ENCODE measurements around the gene THSD8. TPM values are rescaled to one million over a fixed set of nuclear protein-coding genes. Genes with fewer than 3 reads are reported as not detected.

Gene THSD8
- polyA plus RNA-seq, 1 donor from 2014 or later: not detected

DNA sequence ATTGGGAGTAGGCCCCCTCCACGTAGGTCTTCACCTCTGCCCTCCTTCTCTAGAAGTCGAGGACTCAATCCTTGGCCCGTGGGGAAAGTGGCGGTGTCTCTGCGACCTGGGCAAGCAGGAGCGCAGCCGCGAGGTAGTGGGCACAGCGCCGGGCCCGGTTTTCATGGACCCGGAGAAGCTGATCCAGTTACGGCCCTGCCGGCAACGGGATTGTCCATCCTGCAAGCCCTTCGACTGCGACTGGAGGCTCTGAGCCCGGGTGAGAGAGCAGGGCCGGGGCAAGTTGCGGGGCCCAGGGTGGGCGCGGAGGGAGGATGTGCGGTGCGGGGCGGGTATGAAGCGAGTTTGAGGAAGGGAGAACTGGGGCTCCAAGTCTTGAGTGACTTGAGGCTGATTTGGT lies 2.2 kb downstream of the THSD8 start:
- Histone ChIP-seq H3K79me2 (replicated peaks; ENCODE audit: insufficient read depth, low read length) (peaks cover 19% of the 10 kb centered on the region), H4K20me1 (ENCODE audit: insufficient read depth) (no peaks in the 10 kb centered on the region), H2AFZ (ENCODE audit: low read depth, low read length) (no peak overlapping the region), H3K27ac (ENCODE audit: low read length) (no peak overlapping the region), H3K27me3 (ENCODE audit: insufficient read depth, low read depth, low read length) (no peaks in the 10 kb centered on the region), H3K4me2 (ENCODE audit: low read length) (no peak overlapping the region), H3F3A (ENCODE audit: insufficient read depth, low read length, poor library complexity, severe bottlenecking) (no peaks in the 10 kb centered on the region), H3K9me3 (ENCODE audit: low read length) (no peaks in the 10 kb centered on the region), H3K4me3 (ENCODE audit: low read length) (no peak overlapping the region), H3K9me2 (ENCODE audit: insufficient read depth, low read length) (no peaks in the 10 kb centered on the region), H3K9ac (ENCODE audit: low read length) (no peak overlapping the region), H3K36me3 (ENCODE audit: insufficient read depth, low read length) (no peaks in the 10 kb centered on the region)
- TF ChIP-seq CTCF (IDR thresholded peaks at IDR 0.05; ENCODE audit: poor library complexity, severe bottlenecking): no peak
- no peak for TF ChIP-seq SMC3 (conservative IDR thresholded peaks at IDR 0.05; ENCODE audit: poor library complexity)
- no peak for TF ChIP-seq EZH2 (IDR thresholded peaks at IDR 0.05; ENCODE audit: borderline replicate concordance, insufficient read depth, low read length, poor library complexity, severe bottlenecking)
- no peak for TF ChIP-seq TAF1 (IDR thresholded peaks at IDR 0.05; ENCODE audit: low read depth)
- no peak for TF ChIP-seq POLR2AphosphoS5 (IDR thresholded peaks at IDR 0.05)
- no peak for TF ChIP-seq MXI1 (conservative IDR thresholded peaks at IDR 0.05; ENCODE audit: poor library complexity, severe bottlenecking)
- no peak for TF ChIP-seq EP300 (conservative IDR thresholded peaks at IDR 0.05; ENCODE audit: poor library complexity, severe bottlenecking)
- TF ChIP-seq, protein P1, sequence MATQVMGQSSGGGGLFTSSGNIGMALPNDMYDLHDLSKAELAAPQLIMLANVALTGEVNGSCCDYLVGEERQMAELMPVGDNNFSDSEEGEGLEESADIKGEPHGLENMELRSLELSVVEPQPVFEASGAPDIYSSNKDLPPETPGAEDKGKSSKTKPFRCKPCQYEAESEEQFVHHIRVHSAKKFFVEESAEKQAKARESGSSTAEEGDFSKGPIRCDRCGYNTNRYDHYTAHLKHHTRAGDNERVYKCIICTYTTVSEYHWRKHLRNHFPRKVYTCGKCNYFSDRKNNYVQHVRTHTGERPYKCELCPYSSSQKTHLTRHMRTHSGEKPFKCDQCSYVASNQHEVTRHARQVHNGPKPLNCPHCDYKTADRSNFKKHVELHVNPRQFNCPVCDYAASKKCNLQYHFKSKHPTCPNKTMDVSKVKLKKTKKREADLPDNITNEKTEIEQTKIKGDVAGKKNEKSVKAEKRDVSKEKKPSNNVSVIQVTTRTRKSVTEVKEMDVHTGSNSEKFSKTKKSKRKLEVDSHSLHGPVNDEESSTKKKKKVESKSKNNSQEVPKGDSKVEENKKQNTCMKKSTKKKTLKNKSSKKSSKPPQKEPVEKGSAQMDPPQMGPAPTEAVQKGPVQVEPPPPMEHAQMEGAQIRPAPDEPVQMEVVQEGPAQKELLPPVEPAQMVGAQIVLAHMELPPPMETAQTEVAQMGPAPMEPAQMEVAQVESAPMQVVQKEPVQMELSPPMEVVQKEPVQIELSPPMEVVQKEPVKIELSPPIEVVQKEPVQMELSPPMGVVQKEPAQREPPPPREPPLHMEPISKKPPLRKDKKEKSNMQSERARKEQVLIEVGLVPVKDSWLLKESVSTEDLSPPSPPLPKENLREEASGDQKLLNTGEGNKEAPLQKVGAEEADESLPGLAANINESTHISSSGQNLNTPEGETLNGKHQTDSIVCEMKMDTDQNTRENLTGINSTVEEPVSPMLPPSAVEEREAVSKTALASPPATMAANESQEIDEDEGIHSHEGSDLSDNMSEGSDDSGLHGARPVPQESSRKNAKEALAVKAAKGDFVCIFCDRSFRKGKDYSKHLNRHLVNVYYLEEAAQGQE (IDR thresholded peaks at IDR 0.05; ENCODE audit: borderline replicate concordance): no peak
- no peak for TF ChIP-seq RAD21 (conservative IDR thresholded peaks at IDR 0.05)

- H3K4me3 ChIP-seq (ENCODE audit: low read length): peak within 1 kb of the TSS; percentile 88
- peak within 1 kb of the TSS; percentile 79 for H3K9ac ChIP-seq (ENCODE audit: low read length)
- H3K79me2 ChIP-seq (replicated peaks; ENCODE audit: insufficient read depth, low read length): peaks cover under 1% of the 10 kb centered on the region
- H3K4me2 ChIP-seq (ENCODE audit: low read length): peak within 1 kb of the TSS; percentile 92
- no peaks in the 10 kb centered on the region for H3K9me3 ChIP-seq (ENCODE audit: low read length)
- no peaks in the 10 kb centered on the region for H3K27me3 ChIP-seq (ENCODE audit: insufficient read depth, low read depth, low read length)
- TF ChIP-seq POLR2AphosphoS5 (IDR thresholded peaks at IDR 0.05) (peak; percentile 87), CTCF (IDR thresholded peaks at IDR 0.05; ENCODE audit: poor library complexity, severe bottlenecking) (peak; percentile 38), SMC3 (conservative IDR thresholded peaks at IDR 0.05; ENCODE audit: poor library complexity) (peak; percentile 22), EZH2 (IDR thresholded peaks at IDR 0.05; ENCODE audit: borderline replicate concordance, insufficient read depth, low read length, poor library complexity, severe bottlenecking) (no peak), EP300 (conservative IDR thresholded peaks at IDR 0.05; ENCODE audit: poor library complexity, severe bottlenecking) (no peak), RAD21 (conservative IDR thresholded peaks at IDR 0.05) (peak; percentile 39), MXI1 (conservative IDR thresholded peaks at IDR 0.05; ENCODE audit: poor library complexity, severe bottlenecking) (peak; percentile 97), TAF1 (IDR thresholded peaks at IDR 0.05; ENCODE audit: low read depth) (peak; percentile 56)
- TF ChIP-seq, protein P1 (IDR thresholded peaks at IDR 0.05; ENCODE audit: borderline replicate concordance): peak; percentile 63
- peak within 1 kb of the TSS; percentile 69 for H2AFZ ChIP-seq (ENCODE audit: low read depth, low read length)
- no peaks in the 10 kb centered on the region for H3K36me3 ChIP-seq (ENCODE audit: insufficient read depth, low read length)
- H3K27ac ChIP-seq (ENCODE audit: low read length): peak within 1 kb of the TSS; percentile 71
- H4K20me1 ChIP-seq (ENCODE audit: insufficient read depth): no peaks in the 10 kb centered on the region
- H3K9me2 ChIP-seq (ENCODE audit: insufficient read depth, low read length): no peaks in the 10 kb centered on the region
- H3F3A ChIP-seq (ENCODE audit: insufficient read depth, low read length, poor library complexity, severe bottlenecking): no peaks in the 10 kb centered on the region
These were observed 4.6 kb downstream of the THSD8 start, which contains the start of gene RNASEH2A for GRCh38 chr19:12806242-12807081. Gene RNASEH2A (plus strand): TSS chr19:12806584. CDS start chr19:12806674, 90 bp downstream.
